GM18907 (cell line): ENCODE results near the gene CYP20A1.

Experiments
- ATAC-seq: cut with Tn5 transposase; IDR thresholded peaks from one replicate; pipeline ENCODE4 v1.9.1; 2021; ENCODE audit warnings: mild to moderate bottlenecking, moderate library complexity; ENCODE audit not compliant: unreplicated experiment

The CYP20A1 gene

DNA sequence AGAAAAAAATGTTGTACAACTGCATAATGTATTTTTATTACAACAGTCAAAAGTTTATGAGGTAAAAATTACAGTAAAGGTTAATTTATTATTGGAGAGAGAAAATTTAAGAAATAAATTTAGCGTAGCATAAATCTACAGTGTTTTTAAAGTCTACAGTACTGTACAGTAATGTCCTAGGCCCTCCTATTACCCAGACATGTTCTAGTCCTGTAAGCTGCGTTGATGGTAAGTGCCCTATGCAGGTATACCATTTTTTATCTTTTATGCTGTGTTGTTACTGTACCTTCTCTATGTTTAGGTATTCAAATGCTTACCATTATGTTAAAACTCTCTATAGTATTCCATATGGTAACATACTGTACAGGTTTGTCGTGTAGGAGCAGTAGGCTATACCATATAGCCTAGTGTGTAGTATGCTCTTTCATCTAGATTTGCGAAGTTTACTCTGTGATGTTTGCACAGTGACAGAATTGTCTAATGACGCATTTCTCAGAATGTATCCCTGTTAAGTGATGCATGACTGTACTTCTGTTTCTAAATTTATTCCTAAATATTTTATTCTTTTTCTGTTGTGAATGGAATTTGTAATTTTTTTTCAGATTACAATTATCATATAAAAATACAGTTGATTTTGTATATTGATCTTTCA is 113.9 kb downstream of the CYP20A1 start:
- ATAC-seq, result no peak

DNA sequence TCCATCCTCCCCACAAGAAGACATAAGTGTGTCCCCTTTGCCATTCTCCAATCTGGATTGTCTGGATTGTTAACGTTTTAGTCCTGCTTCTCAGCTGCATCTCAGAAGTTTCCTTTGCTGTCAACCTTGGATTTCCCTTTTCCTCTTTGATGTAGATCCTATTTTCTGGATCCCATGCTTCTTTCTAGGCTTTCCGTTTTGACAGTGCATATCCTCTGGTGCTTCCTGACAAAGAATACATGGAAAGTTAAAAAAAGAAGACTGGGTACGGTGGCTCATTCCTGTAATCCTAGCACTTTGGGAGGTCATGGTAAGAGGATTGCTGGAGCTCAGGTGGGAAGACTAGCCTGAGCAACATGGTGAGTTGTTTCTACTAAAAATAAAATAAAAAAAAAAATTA is 116.1 kb downstream of the CYP20A1 start:
- no peak for ATAC-seq
